ENCODE data around the gene EDARADD.
A peak's percentile ranks its signal among the peaks of the same experiment; 100 is the strongest.

EDARADD gene

GRCh38 chr1:236395230-236395946 lies 1.3 kb downstream of the EDARADD start:
- DNase-seq = peak; percentile 71

DNA sequence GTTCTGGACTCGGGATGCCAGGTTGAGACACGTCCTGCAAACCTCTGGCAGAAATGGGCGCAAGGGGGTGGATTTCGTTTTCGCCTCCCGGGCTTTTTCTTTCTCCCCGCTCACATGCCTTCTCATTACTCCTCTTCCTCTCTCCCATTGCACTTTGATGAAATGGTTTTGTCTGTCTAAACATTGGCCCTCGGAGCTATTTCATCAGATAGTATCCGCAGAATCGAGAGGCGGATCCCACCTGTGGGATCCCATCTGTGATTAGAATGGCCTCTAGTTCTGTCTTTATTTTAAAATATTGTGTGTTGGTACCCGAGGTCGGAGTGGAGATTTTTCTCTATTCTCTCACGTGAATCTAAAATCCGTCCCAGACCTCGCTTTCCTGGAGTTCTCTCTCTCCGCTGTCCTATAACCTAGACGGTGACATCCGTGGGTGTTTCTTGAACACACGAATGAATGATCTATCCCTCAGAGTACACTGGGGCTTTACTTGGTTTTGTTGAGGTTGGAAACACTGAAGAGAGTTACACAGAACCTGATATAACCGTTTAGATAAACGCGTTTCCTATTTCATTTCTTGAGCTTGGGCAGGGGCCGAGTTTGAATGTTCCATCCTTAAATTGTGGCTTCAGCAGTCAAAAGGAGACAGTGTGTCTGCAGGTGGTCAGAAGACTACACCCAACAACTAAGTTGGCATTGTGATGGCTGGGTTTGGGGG lies 2.0 kb downstream of the EDARADD start:
- peak; percentile 16 for DNase-seq

DNA sequence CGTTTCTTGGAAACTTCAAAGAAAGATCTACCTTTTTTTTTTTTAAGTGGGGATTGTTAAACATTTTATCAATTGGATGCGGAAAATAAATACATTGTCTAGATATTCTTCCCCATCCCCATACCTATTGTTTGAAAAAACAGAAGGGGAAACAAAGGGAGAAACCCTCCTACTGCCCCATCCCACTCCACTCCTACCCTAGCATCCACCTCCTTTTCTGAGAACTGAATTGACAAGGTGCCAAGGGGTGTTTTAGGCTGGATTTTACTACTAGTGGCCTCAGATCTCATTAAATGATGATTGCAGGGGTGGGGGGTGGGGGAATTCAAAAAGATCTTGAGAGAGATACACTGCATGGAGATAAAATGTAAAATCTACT lies 2.6 kb downstream of the EDARADD start:
- no peak for DNase-seq

- no peak for DNase-seq
Measured at GRCh38 chr1:236397173-236397759, 3.2 kb downstream of the EDARADD start.

GRCh38 chr1:236398538-236398937 lies 4.5 kb downstream of the EDARADD start:
- no peak for DNase-seq

GRCh38 chr1:236400061-236400603 lies 6.0 kb downstream of the EDARADD start:
- DNase-seq = no peak

- DNase-seq = no peak
Measured at GRCh38 chr1:236401698-236402097, 7.6 kb downstream of the EDARADD start.

DNA sequence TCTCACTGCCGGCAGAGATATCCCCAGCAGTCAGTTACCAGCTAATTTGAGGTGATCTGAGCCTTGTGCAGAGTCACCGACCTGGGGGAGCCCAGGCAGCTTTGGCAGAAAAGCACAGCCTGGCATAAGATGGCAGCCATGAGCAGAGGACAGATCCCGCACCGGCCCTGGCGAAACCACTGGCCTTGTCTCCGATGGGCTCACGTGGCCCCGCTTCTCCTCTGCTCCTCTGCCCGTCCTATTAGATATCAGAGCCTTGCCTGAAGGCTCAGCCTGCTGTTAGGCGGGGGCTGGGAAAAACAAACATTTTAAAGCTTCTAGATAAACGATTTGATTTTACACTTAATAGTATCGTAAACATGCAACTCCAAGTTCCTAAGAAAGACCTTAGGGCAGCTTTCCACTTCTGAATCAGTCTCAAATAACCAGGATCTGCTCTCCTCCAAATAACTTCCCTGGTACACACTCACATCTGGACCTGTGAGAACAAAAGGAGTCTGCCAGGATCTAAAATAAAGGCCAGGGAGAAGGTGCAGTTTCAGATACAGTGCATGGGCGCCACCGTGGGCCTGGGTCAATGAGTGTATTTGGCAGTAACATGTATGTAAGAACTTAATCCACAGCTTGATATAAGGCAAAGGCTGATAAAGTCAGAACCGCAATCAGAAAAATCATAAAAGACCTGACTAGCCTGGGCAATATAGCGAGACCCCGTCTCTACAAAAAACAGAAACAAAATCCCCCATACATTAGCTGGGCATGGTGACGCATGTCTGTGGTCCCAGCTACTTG lies 10.0 kb downstream of the EDARADD start:
- DNase-seq = no peak

- no peak for DNase-seq
Measured at GRCh38 chr1:236407059-236407458, 13.0 kb downstream of the EDARADD start.

DNA sequence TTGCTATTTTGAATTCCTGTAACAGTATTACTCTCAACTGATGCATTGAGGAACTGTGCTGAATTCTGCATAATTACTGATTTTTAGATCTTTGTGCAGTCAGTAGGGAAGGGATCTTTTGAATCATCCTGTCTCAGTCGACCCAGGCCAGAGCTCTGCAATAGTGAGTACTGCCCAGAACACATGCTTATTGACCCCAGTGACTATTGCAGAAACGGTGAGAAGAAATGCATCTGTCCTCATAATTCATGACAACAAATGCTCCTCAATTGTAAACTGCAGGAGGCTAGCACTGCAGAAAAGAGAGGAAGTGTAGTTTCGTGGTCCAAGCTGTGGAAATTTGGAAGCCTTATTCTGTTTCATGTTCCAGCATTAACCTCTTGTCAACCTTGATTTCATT lies 19.6 kb downstream of the EDARADD start:
- DNase-seq = no peak

DNA sequence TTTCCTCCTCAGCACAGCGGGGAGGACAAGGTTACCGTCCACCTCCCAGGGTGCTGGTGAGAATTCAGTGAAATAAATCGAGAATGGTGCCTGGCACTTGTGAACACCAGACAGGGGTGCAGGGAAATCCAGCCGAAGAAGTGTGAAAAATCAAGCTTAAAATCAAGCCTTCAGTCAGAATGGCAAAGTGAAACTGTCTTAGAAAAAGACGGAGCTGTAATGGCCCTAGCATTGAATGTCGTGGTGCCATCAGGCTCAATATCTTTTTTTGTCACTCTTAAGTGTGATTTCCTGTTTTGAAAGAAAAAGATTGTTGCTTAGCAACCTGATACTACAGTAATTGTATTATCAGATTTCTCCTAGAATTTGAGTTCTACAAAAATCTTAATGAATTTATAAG lies 22.1 kb downstream of the EDARADD start:
- peak; percentile 86 for DNase-seq

GRCh38 chr1:236417336-236417735 lies 23.2 kb downstream of the EDARADD start:
- no peak for DNase-seq

DNA sequence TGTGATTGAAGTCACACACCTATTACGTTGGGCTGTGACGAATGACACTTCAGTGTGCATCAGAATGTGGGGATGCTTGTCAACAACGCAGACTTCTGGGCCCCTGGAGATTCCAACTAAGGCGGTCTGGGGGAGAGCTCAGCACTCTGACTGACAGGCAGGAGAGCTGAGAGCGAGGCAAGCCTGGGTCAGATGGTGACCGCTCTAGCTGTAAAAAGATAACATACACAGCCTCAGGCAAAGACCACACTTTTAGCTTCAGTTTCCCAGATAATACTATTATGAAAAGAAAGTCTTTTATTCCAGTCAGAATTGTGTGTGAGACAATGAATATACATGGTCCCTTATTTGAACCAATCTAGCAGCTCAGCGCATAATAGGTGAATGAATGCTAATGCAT lies 25.4 kb downstream of the EDARADD start:
- DNase-seq = no peak

- no peak for DNase-seq
Measured at GRCh38 chr1:236421022-236421421, 26.9 kb downstream of the EDARADD start.

GRCh38 chr1:236421850-236422516 lies 27.9 kb downstream of the EDARADD start:
- no peak for DNase-seq

DNA sequence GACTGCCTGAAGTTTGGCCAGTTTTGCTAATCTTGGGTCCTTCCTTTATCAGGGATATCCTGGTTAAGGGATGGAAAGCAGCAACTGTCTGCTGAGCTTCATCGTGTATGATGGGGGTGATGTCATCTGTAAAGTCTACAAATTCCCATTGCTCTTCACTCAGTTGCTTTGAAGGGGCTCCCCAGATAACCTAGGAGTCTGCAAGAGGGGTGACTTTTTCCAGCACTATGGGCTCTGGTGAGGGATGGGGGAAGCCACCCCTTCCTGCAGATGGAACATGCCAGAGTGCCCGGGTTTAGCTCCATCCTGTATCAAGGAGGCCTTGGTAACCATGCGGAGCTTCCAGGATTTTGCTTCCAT lies 28.4 kb downstream of the EDARADD start:
- no peak for DNase-seq

- DNase-seq = no peak
Measured at GRCh38 chr1:236425031-236425663, 31.1 kb downstream of the EDARADD start.

- no peak for DNase-seq
Measured at GRCh38 chr1:236426215-236426614, 32.1 kb downstream of the EDARADD start.

GRCh38 chr1:236429715-236430274 lies 35.7 kb downstream of the EDARADD start:
- no peak for DNase-seq

- DNase-seq = no peak
Measured at GRCh38 chr1:236433819-236434315, 39.8 kb downstream of the EDARADD start.

DNA sequence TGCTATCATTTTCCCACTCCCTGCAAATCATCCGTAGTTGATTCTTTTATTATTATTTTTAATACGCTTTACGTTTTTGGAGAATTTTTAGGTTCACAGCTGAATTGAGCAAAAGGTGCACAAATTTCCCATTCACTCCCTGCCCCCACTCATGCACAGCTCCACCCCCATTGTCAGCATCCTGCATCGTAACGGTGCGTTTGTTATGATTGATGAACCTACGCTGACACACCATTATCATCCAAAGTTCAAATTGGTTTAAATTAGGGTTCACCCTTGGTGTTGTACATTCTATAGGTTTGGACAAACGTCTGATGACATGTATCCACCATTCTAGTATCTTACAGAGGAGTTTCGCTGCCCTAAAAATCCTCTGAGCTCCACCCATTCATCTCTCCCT lies 44.5 kb downstream of the EDARADD start:
- DNase-seq = no peak

GRCh38 chr1:236440373-236440772 lies 46.3 kb downstream of the EDARADD start:
- DNase-seq = no peak

Measured in hematopoietic multipotent progenitor cell treated with erythropoietin and hydrocortisone succinate and interleukin-3 and kit ligand, for 6 days (in vitro differentiated cells).